ENCODE data around the gene MOV10L1.

The MOV10L1 gene

GRCh38 chr22:50175921-50176849, 86.4 kb downstream of the MOV10L1 start:
- no peak for DNase-seq (ENCODE audit: low read depth in 2 of 2)

GRCh38 chr22:50176850-50177536, 87.2 kb downstream of the MOV10L1 start:
- no peak for DNase-seq (ENCODE audit: low read depth in 2 of 2)

- no peak for DNase-seq (ENCODE audit: low read depth in 2 of 2)
Observed at GRCh38 chr22:50177537-50178470, 88.0 kb downstream of the MOV10L1 start.

GRCh38 chr22:50178471-50178864, 88.7 kb downstream of the MOV10L1 start:
- no peak for DNase-seq (ENCODE audit: low read depth in 2 of 2)

GRCh38 chr22:50178871-50179869, 89.4 kb downstream of the MOV10L1 start:
- DNase-seq (ENCODE audit: low read depth in 2 of 2) = no peak

GRCh38 chr22:50179937-50180726, 90.3 kb downstream of the MOV10L1 start:
- no peak for DNase-seq (ENCODE audit: low read depth in 2 of 2)

GRCh38 chr22:50180727-50181521, 91.1 kb downstream of the MOV10L1 start:
- no peak for DNase-seq (ENCODE audit: low read depth in 2 of 2)

GRCh38 chr22:50182176-50183081, 92.6 kb downstream of the MOV10L1 start:
- DNase-seq (ENCODE audit: low read depth in 2 of 2) = no peak

- DNase-seq (ENCODE audit: low read depth in 2 of 2) = no peak
Observed at GRCh38 chr22:50183141-50183971, 93.5 kb downstream of the MOV10L1 start.

GRCh38 chr22:50184004-50184901, 94.4 kb downstream of the MOV10L1 start:
- no peak for DNase-seq (ENCODE audit: low read depth in 2 of 2)

GRCh38 chr22:50184902-50185374, 95.1 kb downstream of the MOV10L1 start:
- no peak for DNase-seq (ENCODE audit: low read depth in 2 of 2)

- DNase-seq (ENCODE audit: low read depth in 2 of 2) = peak; percentile 72 to 76
Observed at GRCh38 chr22:50185375-50186087, 95.7 kb downstream of the MOV10L1 start, which contains the start of gene TRABD. Gene TRABD (plus strand): TSS chr22:50185913. CDS start chr22:50193061, 7,148 bp downstream.

GRCh38 chr22:50186181-50186714, 96.4 kb downstream of the MOV10L1 start:
- DNase-seq (ENCODE audit: low read depth in 2 of 2) = no peak

- no peak for DNase-seq (ENCODE audit: low read depth in 2 of 2)
Observed at GRCh38 chr22:50186761-50187523, 97.1 kb downstream of the MOV10L1 start.
